ENCODE results near the gene GRM4. TPM values are rescaled to one million over a fixed set of nuclear protein-coding genes. Genes with fewer than 3 reads are reported as not detected.

Gene GRM4
- total and polyA plus RNA-seq, 11 donors: 0.20 TPM; not detected in 10

GRCh38 chr6:34174846-34175399, 29.0 kb upstream of the GRM4 start:
- Histone ChIP-seq H3K27ac (no peak overlapping the region), H3K27me3 (peaks cover 0 to 4% (median 0%) of the 10 kb centered on the region in 9 donors), H3K4me1 (no peaks in the 10 kb centered on the region), H3K36me3 (no peaks in the 10 kb centered on the region), H3K9me3 (no peaks in the 10 kb centered on the region), H3K4me3 (no peak overlapping the region)
- no peak for DNase-seq
- ATAC-seq: no peak
- TF ChIP-seq, protein P1, sequence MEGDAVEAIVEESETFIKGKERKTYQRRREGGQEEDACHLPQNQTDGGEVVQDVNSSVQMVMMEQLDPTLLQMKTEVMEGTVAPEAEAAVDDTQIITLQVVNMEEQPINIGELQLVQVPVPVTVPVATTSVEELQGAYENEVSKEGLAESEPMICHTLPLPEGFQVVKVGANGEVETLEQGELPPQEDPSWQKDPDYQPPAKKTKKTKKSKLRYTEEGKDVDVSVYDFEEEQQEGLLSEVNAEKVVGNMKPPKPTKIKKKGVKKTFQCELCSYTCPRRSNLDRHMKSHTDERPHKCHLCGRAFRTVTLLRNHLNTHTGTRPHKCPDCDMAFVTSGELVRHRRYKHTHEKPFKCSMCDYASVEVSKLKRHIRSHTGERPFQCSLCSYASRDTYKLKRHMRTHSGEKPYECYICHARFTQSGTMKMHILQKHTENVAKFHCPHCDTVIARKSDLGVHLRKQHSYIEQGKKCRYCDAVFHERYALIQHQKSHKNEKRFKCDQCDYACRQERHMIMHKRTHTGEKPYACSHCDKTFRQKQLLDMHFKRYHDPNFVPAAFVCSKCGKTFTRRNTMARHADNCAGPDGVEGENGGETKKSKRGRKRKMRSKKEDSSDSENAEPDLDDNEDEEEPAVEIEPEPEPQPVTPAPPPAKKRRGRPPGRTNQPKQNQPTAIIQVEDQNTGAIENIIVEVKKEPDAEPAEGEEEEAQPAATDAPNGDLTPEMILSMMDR (IDR thresholded peaks at IDR 0.05): no peak
- no peak for TF ChIP-seq POLR2A (IDR thresholded peaks at IDR 0.05)
- WGBS, 4 donors: 88 to 100% (median 93%) methylated on average over 3 of the region's 3 CpGs
- intact Hi-C loops (cut with DNase I): no loop called here

GRCh38 chr6:34172961-34173775, 27.3 kb upstream of the GRM4 start:
- ATAC-seq (no peak), DNase-seq (no peak)
- H3K4me3 ChIP-seq: no peak overlapping the region
- WGBS, 4 donors: 68 to 79% (median 78%) methylated on average over 8 to 9 of the region's 9 CpGs
- no peaks in the 10 kb centered on the region for H3K9me3 ChIP-seq
- intact Hi-C loops (cut with DNase I): no loop called here
- H3K4me1 ChIP-seq: no peaks in the 10 kb centered on the region
- H3K36me3 ChIP-seq: no peaks in the 10 kb centered on the region
- TF ChIP-seq, protein P1 (IDR thresholded peaks at IDR 0.05): no peak
- no peaks in the 10 kb centered on the region for H3K27me3 ChIP-seq
- no peak overlapping the region for H3K27ac ChIP-seq

GRCh38 chr6:34170346-34170745, 24.5 kb upstream of the GRM4 start:
- no peaks in the 10 kb centered on the region for H3K9me3 ChIP-seq
- no peak overlapping the region for H3K4me3 ChIP-seq
- H3K4me1 ChIP-seq: no peaks in the 10 kb centered on the region
- whole genome bisulfite sequencing, 4 donors: 28 to 56% (median 48%) methylated on average over 4 of the region's 4 CpGs
- no peak overlapping the region for H3K27ac ChIP-seq
- H3K36me3 ChIP-seq: no peaks in the 10 kb centered on the region
- intact Hi-C loops (cut with DNase I): no loop called here
- TF ChIP-seq, protein P1 (IDR thresholded peaks at IDR 0.05): no peak
- no peak for TF ChIP-seq POLR2A (IDR thresholded peaks at IDR 0.05)
- ATAC-seq (no peak), DNase-seq (no peak)
- H3K27me3 ChIP-seq: no peaks in the 10 kb centered on the region

DNA sequence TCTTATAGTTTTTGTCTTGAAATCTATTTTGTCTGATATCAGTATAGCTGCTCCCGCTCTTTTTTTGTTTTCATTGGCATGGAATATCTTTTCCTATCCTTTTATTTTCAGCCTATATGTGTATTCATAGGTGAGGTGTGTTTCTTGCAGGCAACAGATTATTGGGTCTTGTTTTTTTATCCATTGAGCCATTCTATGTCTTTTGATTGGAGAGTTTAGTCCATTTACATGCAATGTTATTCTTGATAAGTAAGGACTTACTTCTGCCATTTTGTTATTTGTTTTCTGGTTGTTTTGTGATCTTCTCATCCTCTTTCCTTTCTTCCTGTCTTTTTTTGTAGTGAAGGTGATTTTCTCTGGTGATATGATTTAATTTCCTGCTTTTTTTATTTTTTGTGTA, 24.0 kb upstream of the GRM4 start:
- no peaks in the 10 kb centered on the region for H3K9me3 ChIP-seq
- TF ChIP-seq, protein P1 (IDR thresholded peaks at IDR 0.05): no peak
- TF ChIP-seq POLR2A (IDR thresholded peaks at IDR 0.05): no peak

More for the DNA sequence above, 24.0 kb upstream of the GRM4 start:
- no peak overlapping the region for H3K4me3 ChIP-seq
- 93 to 97% (median 94%) methylated on average over 1 of the region's 1 CpG for WGBS, 4 donors
- H3K36me3 ChIP-seq: no peaks in the 10 kb centered on the region
- ATAC-seq (no peak), DNase-seq (no peak)
- H3K27ac ChIP-seq: no peak overlapping the region
- intact Hi-C loops (cut with DNase I): loop anchor here in 3 of 10 donors (10.0 kb wide), 2 partner anchors 245 to 435 kb away; no protein-coding TSS in a partner anchor
- H3K27me3 ChIP-seq: no peaks in the 10 kb centered on the region
- no peaks in the 10 kb centered on the region for H3K4me1 ChIP-seq

Measured in heart left ventricle (tissue), 16 donors.